HG02642 (cell line): ENCODE results near the gene FRS2.

ENCODE experiments used
- ATAC-seq: cut with Tn5 transposase; IDR thresholded peaks from one replicate; pipeline ENCODE4 v1.9.1; 2021; ENCODE audit warnings: mild to moderate bottlenecking; ENCODE audit not compliant: unreplicated experiment, poor library complexity

FRS2 gene

GRCh38 chr12:69613351-69613750, 143.2 kb downstream of the FRS2 start:
- no peak for ATAC-seq

GRCh38 chr12:69616025-69616424, 145.8 kb downstream of the FRS2 start:
- no peak for ATAC-seq

DNA sequence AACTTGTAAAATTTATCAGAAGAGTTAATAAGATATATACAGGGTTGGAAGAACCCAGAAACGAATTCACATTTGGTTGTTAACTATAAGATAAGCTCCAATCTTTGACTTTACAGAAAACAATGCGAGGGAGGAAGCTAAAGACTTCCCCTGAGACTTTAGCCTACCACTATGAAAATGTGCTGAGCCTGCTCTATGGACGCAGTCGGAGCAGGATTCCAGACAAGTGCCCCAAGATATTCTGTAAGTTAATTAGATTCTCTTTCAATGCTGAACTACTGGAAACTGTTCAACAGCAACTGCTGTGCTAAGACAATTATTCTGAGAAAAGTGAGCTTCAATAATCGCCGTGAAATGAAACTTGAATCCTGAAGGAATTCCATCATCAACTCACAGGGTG, 148.9 kb downstream of the FRS2 start:
- ATAC-seq, result no peak

DNA sequence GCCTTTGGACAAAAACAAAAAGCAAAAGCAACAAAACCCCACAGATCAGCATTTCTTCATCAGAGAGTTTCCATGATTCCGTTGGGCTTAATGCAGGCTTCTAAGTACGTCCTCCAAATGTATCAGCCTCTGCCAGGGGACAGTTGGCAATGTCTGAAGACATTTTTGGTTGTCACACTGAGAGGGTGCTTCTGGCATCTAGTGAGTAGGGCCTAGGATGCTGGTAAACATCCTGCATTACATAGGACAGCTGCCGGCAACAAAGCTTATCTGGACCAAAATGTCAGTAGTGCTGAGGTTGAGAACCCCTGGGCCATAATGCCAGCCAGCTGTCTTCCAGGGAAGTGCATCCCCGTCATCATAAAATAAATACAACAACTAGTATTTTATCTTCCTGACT, 149.9 kb downstream of the FRS2 start:
- ATAC-seq, result no peak

DNA sequence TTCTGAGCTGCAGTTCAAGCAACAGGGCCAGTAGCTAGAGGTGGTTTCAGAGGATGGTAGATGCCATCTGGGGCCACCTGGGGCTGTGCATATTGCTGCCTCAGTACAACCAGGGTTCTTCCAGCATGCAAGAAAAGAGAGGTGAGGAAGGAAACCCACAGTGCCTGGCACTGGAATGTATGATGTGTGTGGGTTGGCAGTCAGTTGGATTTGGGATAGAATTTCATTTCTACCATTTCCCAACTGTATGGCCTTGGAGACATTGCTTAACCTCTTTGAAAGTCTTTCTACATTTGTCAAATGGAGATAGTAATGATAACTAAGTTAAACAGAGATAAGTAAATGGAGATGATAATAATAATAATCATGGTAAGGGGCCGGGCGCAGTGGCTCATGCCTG, 150.7 kb downstream of the FRS2 start:
- no peak for ATAC-seq

GRCh38 chr12:69621551-69621950, 151.4 kb downstream of the FRS2 start:
- ATAC-seq, result no peak

DNA sequence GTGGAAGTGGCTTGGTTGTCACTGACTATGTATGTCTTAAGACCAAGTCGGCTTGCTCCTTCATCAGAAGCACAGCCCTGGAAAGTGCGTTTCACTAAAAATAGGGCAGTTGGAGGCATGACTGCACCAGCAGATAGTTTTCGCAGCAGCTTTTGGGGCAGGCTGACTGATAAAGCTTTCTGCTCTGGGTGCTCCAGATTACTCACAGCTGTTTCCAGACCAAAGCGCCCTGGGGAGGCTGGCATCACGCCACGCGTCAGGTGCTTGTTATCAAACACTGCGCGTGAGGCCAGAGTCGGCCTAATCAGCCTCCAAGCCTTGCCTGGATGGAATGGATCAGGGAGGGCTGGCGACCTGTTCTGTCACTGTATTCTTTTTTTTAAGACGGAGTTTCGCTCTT, 153.8 kb downstream of the FRS2 start:
- no peak for ATAC-seq

DNA sequence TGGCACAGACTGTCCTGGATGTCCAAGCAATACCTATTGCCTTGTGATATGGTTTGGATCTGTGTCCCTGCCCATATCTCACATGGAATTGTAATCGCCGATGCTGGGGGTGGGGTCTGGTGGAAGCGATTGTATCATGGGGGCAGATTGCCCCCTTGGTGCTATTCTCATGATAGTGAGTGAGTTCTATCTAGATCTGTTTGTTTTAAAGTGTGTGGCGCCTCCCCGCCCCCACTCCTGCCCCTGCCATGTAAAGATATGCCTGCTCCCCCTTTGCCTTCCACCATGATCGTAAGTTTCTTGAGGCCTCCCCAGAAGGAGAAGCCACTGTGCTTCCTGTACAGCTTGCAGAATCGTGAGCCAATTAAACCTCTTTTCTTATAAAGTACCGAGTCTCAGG, 157.3 kb downstream of the FRS2 start:
- ATAC-seq, result no peak
